SU-DHL-6 (cell line): Measurements from ENCODE around the gene EMP3.
"Not testable (repeated sequence)": the region's sequence is repeated elsewhere in the genome, so short reads cannot be mapped to it uniquely, and the experiment has no call there.

Source experiments
- H2AFZ ChIP-seq: fragments of 200-600 bp; sonication (generic); 2 replicates; pipeline ENCODE4 v1.6.1; 2014; ENCODE audit warnings: low read depth, mild to moderate bottlenecking, moderate library complexity, mixed read lengths, antibody characterized with exemption, low read length; ENCODE audit not compliant: severe bottlenecking
- H3F3A ChIP-seq: fragments of 200-600 bp; shearing (Covaris generic); 2 replicates; pipeline ENCODE4 v1.6.0; 2016; ENCODE audit warnings: antibody characterized with exemption, mild to moderate bottlenecking; ENCODE audit not compliant: insufficient read depth
- H3K27ac ChIP-seq: fragments of 200-600 bp; sonication (generic); 2 replicates; pipeline ENCODE4 v1.5.1; 2016; ENCODE audit warnings: low read depth, mild to moderate bottlenecking, low read length, moderate library complexity, mixed read lengths
- H3K27me3 ChIP-seq: fragments of 200-600 bp; sonication (generic), shearing (Covaris generic); 2 replicates; pipeline ENCODE4 v1.6.0; 2014; ENCODE audit warnings: mild to moderate bottlenecking, low read length
- H3K36me3 ChIP-seq: fragments of 200-600 bp; sonication (generic); 2 replicates; pipeline ENCODE4 v1.6.1; 2014; ENCODE audit warnings: mild to moderate bottlenecking, low read length, mixed read lengths
- H3K4me2 ChIP-seq: fragments of 300-600, 200-600 bp; shearing (Covaris generic), sonication (generic); 2 replicates; pipeline ENCODE4 v1.6.0; 2014; ENCODE audit warnings: low read length, low read depth, mild to moderate bottlenecking; ENCODE audit not compliant: poor library complexity, severe bottlenecking
- H3K4me3 ChIP-seq: fragments of 200-600 bp; sonication (generic); 2 replicates; pipeline ENCODE4 v1.5.1; 2014; ENCODE audit warnings: antibody characterized with exemption, low read length, mild to moderate bottlenecking, mixed read lengths; ENCODE audit not compliant: insufficient read depth, poor library complexity, severe bottlenecking
- H3K79me2 ChIP-seq: fragments of 200-600 bp; sonication (generic); 2 replicates; pipeline ENCODE4 v1.6.1; 2014; ENCODE audit warnings: mild to moderate bottlenecking, low read length, moderate library complexity; ENCODE audit not compliant: insufficient read depth
- H3K9ac ChIP-seq: fragments of 200-600 bp; sonication (generic); 2 replicates; pipeline ENCODE4 v1.7.0; 2014; ENCODE audit warnings: mild to moderate bottlenecking, low read length
- H3K9me2 ChIP-seq: fragments of 200-600 bp; sonication (generic); replicated peaks from 2 replicates; pipeline ENCODE4 v1.6.1; 2014; ENCODE audit warnings: low read length; ENCODE audit not compliant: insufficient read depth
- H3K9me3 ChIP-seq: fragments of 200-600 bp; sonication (generic); 2 replicates; pipeline ENCODE4 v1.6.1; 2014; ENCODE audit warnings: low read length, mixed read lengths; ENCODE audit not compliant: insufficient read depth
- H4K20me1 ChIP-seq: fragments of 200-600 bp; sonication (generic); 2 replicates; pipeline ENCODE4 v1.6.1; 2014; ENCODE audit warnings: low read depth, mild to moderate bottlenecking, antibody characterized with exemption, low read length, moderate library complexity, mixed read lengths
- EZH2phosphoT487 ChIP-seq: fragments of 200-600 bp; sonication (generic), shearing (Covaris generic); conservative IDR thresholded peaks from 2 replicates; pipeline ENCODE4 v1.6.1; 2018; ENCODE audit warnings: mild to moderate bottlenecking, antibody characterized with exemption, low read length, moderate library complexity, mixed read lengths
- TF ChIP-seq, protein P1 (sequence below): fragments of 200-600 bp; sonication (generic); IDR thresholded peaks from one replicate; pipeline ENCODE4 v1.5.1; 2017; ENCODE audit warnings: antibody characterized with exemption, mild to moderate bottlenecking, low read length, moderate library complexity; ENCODE audit not compliant: insufficient read depth, poor library complexity, severe bottlenecking

The EMP3 gene

GRCh38 chr19:48371367-48371766, 46.0 kb downstream of the EMP3 start:
- Histone ChIP-seq H3K27me3 (no peaks in the 10 kb centered on the region), H3K4me3 (no peak overlapping the region), H3K9ac (no peak overlapping the region), H3K9me2 (no peaks in the 10 kb centered on the region), H2AFZ (no peak overlapping the region), H4K20me1 (no peaks in the 10 kb centered on the region), H3K36me3 (no peaks in the 10 kb centered on the region), H3K27ac (no peak overlapping the region), H3F3A (no peaks in the 10 kb centered on the region), H3K9me3 (no peaks in the 10 kb centered on the region), H3K4me2 (no peak overlapping the region), H3K79me2 (no peaks in the 10 kb centered on the region)
- TF ChIP-seq, protein P1, sequence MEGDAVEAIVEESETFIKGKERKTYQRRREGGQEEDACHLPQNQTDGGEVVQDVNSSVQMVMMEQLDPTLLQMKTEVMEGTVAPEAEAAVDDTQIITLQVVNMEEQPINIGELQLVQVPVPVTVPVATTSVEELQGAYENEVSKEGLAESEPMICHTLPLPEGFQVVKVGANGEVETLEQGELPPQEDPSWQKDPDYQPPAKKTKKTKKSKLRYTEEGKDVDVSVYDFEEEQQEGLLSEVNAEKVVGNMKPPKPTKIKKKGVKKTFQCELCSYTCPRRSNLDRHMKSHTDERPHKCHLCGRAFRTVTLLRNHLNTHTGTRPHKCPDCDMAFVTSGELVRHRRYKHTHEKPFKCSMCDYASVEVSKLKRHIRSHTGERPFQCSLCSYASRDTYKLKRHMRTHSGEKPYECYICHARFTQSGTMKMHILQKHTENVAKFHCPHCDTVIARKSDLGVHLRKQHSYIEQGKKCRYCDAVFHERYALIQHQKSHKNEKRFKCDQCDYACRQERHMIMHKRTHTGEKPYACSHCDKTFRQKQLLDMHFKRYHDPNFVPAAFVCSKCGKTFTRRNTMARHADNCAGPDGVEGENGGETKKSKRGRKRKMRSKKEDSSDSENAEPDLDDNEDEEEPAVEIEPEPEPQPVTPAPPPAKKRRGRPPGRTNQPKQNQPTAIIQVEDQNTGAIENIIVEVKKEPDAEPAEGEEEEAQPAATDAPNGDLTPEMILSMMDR, result no peak
- TF ChIP-seq EZH2phosphoT487, result no peak

GRCh38 chr19:48371771-48372170, 46.4 kb downstream of the EMP3 start:
- not testable (repeated sequence) for H2AFZ ChIP-seq, H3K9me3 ChIP-seq, H3K27me3 ChIP-seq, H3K4me2 ChIP-seq, H3F3A ChIP-seq, H3K36me3 ChIP-seq, H4K20me1 ChIP-seq, H3K4me3 ChIP-seq, H3K27ac ChIP-seq, H3K9ac ChIP-seq, H3K9me2 ChIP-seq, H3K79me2 ChIP-seq

GRCh38 chr19:48372904-48373303, 47.6 kb downstream of the EMP3 start:
- no peaks in the 10 kb centered on the region for H3K9me2 ChIP-seq
- H2AFZ ChIP-seq, result no peak overlapping the region
- no peaks in the 10 kb centered on the region for H3F3A ChIP-seq
- H3K9me3 ChIP-seq, result no peaks in the 10 kb centered on the region
- no peaks in the 10 kb centered on the region for H3K79me2 ChIP-seq
- no peaks in the 10 kb centered on the region for H4K20me1 ChIP-seq
- H3K36me3 ChIP-seq, result no peaks in the 10 kb centered on the region
- no peak overlapping the region for H3K4me2 ChIP-seq
- no peak overlapping the region for H3K4me3 ChIP-seq
- TF ChIP-seq EZH2phosphoT487, result no peak
- TF ChIP-seq, protein P1, result no peak
- no peak overlapping the region for H3K27ac ChIP-seq
- no peak overlapping the region for H3K9ac ChIP-seq
- H3K27me3 ChIP-seq, result no peaks in the 10 kb centered on the region

DNA sequence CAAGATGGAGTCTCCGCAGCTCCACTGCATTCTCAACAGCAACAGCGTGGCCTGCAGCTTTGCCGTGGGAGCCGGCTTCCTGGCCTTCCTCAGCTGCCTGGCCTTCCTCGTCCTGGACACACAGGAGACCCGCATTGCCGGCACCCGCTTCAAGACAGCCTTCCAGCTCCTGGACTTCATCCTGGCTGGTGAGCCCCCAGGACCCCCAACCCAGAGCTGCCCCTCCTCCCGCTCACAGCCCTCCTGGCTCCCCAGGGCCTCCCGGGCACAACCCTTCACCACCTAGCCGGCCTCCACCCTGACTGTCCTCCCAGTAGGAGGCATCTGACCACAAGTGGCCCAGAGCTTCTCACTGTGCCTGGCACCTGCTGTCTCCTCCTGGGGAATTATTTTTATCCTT, 48.2 kb downstream of the EMP3 start:
- no peaks in the 10 kb centered on the region for H3K9me2 ChIP-seq
- H3K9me3 ChIP-seq, result no peaks in the 10 kb centered on the region
- H3K27me3 ChIP-seq, result no peaks in the 10 kb centered on the region
- no peaks in the 10 kb centered on the region for H3K36me3 ChIP-seq
- no peaks in the 10 kb centered on the region for H4K20me1 ChIP-seq
- TF ChIP-seq EZH2phosphoT487, result no peak
- TF ChIP-seq, protein P1, result no peak
- H3K27ac ChIP-seq, result no peak overlapping the region
- no peak overlapping the region for H3K4me3 ChIP-seq
- no peaks in the 10 kb centered on the region for H3K79me2 ChIP-seq
- H3K9ac ChIP-seq, result no peak overlapping the region
- H3K4me2 ChIP-seq, result no peak overlapping the region
- no peaks in the 10 kb centered on the region for H3F3A ChIP-seq
- no peak overlapping the region for H2AFZ ChIP-seq
